OCI-LY1 (cell line): ENCODE data around the gene YY2.
"Not testable (repeated sequence)": the region's sequence is repeated elsewhere in the genome, so short reads cannot be mapped to it uniquely, and the experiment has no call there.

Experiments
- H2AFZ ChIP-seq: fragments of 200-600 bp; sonication (generic), shearing (Covaris generic); 2 replicates; pipeline ENCODE4 v1.6.0; 2014; ENCODE audit warnings: antibody characterized with exemption, mild to moderate bottlenecking, low read length
- H3F3A ChIP-seq: fragments of 200-600 bp; sonication (generic), shearing (Covaris generic); 2 replicates; pipeline ENCODE4 v1.6.0; 2014; ENCODE audit warnings: mild to moderate bottlenecking, antibody characterized with exemption, low read length, moderate library complexity; ENCODE audit not compliant: insufficient read depth
- H3K27ac ChIP-seq: fragments of 200-600 bp; sonication (generic); 2 replicates; pipeline ENCODE4 v1.5.1; 2014; ENCODE audit warnings: low read length, mixed run types, mild to moderate bottlenecking, low read depth; ENCODE audit not compliant: poor library complexity, severe bottlenecking
- H3K27me3 ChIP-seq: fragments of 200-600 bp; sonication (generic); 2 replicates; pipeline ENCODE4 v1.6.0; 2014; ENCODE audit warnings: antibody characterized with exemption, mild to moderate bottlenecking, low read length, moderate library complexity; ENCODE audit not compliant: insufficient read depth
- H3K36me3 ChIP-seq: fragments of 200-600 bp; sonication (generic); 2 replicates; pipeline ENCODE4 v1.6.1; 2014; ENCODE audit warnings: mild to moderate bottlenecking, antibody characterized with exemption, low read length, moderate library complexity, mixed read lengths; ENCODE audit not compliant: insufficient read depth
- H3K4me1 ChIP-seq: fragments of 200-600 bp; sonication (generic); 2 replicates; pipeline ENCODE4 v1.5.1; 2014; ENCODE audit warnings: mild to moderate bottlenecking, low read length, moderate library complexity; ENCODE audit not compliant: insufficient read depth, severe bottlenecking
- H3K4me2 ChIP-seq: fragments of 200-600 bp; sonication (generic), shearing (Covaris generic); 2 replicates; pipeline ENCODE4 v1.6.1; 2014; ENCODE audit warnings: low read length
- H3K4me3 ChIP-seq: fragments of 200-600 bp; sonication (generic); 2 replicates; pipeline ENCODE4 v1.5.1; 2014; ENCODE audit warnings: low read length, low read depth, mild to moderate bottlenecking, mixed read lengths; ENCODE audit not compliant: poor library complexity, severe bottlenecking
- H3K79me2 ChIP-seq: fragments of 200-600 bp; shearing (Covaris generic); 2 replicates; pipeline ENCODE4 v1.6.1; 2016; ENCODE audit warnings: mixed run types, low read length, mixed read lengths; ENCODE audit not compliant: insufficient read depth
- H3K9ac ChIP-seq: fragments of 200-600 bp; sonication (generic), shearing (Covaris generic); 2 replicates; pipeline ENCODE4 v1.6.1; 2014; ENCODE audit warnings: mild to moderate bottlenecking, low read length, mixed read lengths
- H3K9me2 ChIP-seq: fragments of 200-600 bp; sonication (generic), shearing (Covaris generic); 2 replicates; pipeline ENCODE4 v1.6.1; 2014; ENCODE audit warnings: low read depth, mild to moderate bottlenecking, low read length, mixed read lengths
- H3K9me3 ChIP-seq: fragments of 200-600 bp; shearing (Covaris generic); 2 replicates; pipeline ENCODE4 v1.6.1; 2014; ENCODE audit warnings: low read length, mixed read lengths
- H4K20me1 ChIP-seq: fragments of 200-600 bp; sonication (generic), shearing (Covaris generic); 2 replicates; pipeline ENCODE4 v1.6.0; 2016; ENCODE audit warnings: mild to moderate bottlenecking, low read length; ENCODE audit not compliant: insufficient read depth
- CTCF ChIP-seq: fragments of 200-600 bp; sonication (generic), shearing (Covaris generic); IDR thresholded peaks from 2 replicates; pipeline ENCODE4 v1.5.1; 2017; ENCODE audit warnings: mild to moderate bottlenecking, antibody characterized with exemption, low read length, moderate library complexity, mixed read lengths
- EZH2 ChIP-seq: fragments of 200-600 bp; sonication (generic), shearing (Covaris generic); IDR thresholded peaks from 2 replicates; pipeline ENCODE4 v1.8.0; 2017; ENCODE audit warnings: borderline replicate concordance, mixed run types, mild to moderate bottlenecking, antibody characterized with exemption, low read length, moderate library complexity, mixed read lengths

Gene YY2

DNA sequence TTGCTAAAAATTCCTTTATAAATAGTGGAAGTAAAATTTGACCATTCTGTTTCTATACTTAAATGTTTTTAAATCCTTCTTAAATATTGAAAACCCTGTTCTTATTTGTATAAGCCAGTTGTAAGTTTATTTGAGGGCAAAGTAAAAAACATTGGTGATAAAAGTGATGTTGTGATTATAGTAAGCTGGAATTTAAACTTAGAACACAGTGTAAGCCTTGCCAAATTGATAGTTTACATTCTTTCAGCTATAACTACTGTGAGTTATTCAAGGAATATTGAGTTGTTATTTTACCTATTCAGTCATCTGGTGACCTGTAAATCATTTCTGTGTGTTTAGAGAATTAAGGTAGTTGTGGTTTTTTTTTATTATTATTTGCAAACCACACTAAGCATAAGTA is 9.6 kb downstream of the YY2 start:
- H3K9me3 ChIP-seq, result no peaks in the 10 kb centered on the region
- no peaks in the 10 kb centered on the region for H3K27me3 ChIP-seq
- no peaks in the 10 kb centered on the region for H3F3A ChIP-seq
- H3K36me3 ChIP-seq, result no peaks in the 10 kb centered on the region
- no peak overlapping the region for H3K9ac ChIP-seq
- TF ChIP-seq CTCF (no peak), EZH2 (no peak)
- no peaks in the 10 kb centered on the region for H3K4me1 ChIP-seq
- no peak overlapping the region for H2AFZ ChIP-seq
- no peaks in the 10 kb centered on the region for H4K20me1 ChIP-seq
- no peak overlapping the region for H3K4me2 ChIP-seq
- H3K27ac ChIP-seq, result no peak overlapping the region
- H3K79me2 ChIP-seq, result no peaks in the 10 kb centered on the region
- no peak overlapping the region for H3K4me3 ChIP-seq
- no peaks in the 10 kb centered on the region for H3K9me2 ChIP-seq

GRCh38 chrX:21870494-21870893 is 14.7 kb downstream of the YY2 start:
- H3K4me3 ChIP-seq, result no peak overlapping the region
- no peaks in the 10 kb centered on the region for H3K9me2 ChIP-seq
- no peaks in the 10 kb centered on the region for H3K27me3 ChIP-seq
- no peak overlapping the region for H3K4me2 ChIP-seq
- no peaks in the 10 kb centered on the region for H4K20me1 ChIP-seq
- H3F3A ChIP-seq, result no peaks in the 10 kb centered on the region
- no peak overlapping the region for H2AFZ ChIP-seq
- no peak overlapping the region for H3K9ac ChIP-seq
- no peaks in the 10 kb centered on the region for H3K4me1 ChIP-seq
- H3K9me3 ChIP-seq, result no peaks in the 10 kb centered on the region
- no peaks in the 10 kb centered on the region for H3K36me3 ChIP-seq
- TF ChIP-seq CTCF (no peak), EZH2 (no peak)
- no peak overlapping the region for H3K27ac ChIP-seq
- H3K79me2 ChIP-seq, result no peaks in the 10 kb centered on the region

- Histone ChIP-seq H3K79me2 (no peaks in the 10 kb centered on the region), H3K27ac (no peak overlapping the region), H3K9ac (no peak overlapping the region), H3K4me3 (no peak overlapping the region), H3K27me3 (no peaks in the 10 kb centered on the region), H3K4me2 (no peak overlapping the region), H3F3A (no peaks in the 10 kb centered on the region), H3K9me2 (no peaks in the 10 kb centered on the region), H4K20me1 (no peaks in the 10 kb centered on the region), H3K4me1 (no peaks in the 10 kb centered on the region), H3K36me3 (no peaks in the 10 kb centered on the region), H3K9me3 (no peaks in the 10 kb centered on the region), H2AFZ (no peak overlapping the region)
- no peak for TF ChIP-seq CTCF
- TF ChIP-seq EZH2, result no peak
Observed at GRCh38 chrX:21873063-21873775, 17.4 kb downstream of the YY2 start.

DNA sequence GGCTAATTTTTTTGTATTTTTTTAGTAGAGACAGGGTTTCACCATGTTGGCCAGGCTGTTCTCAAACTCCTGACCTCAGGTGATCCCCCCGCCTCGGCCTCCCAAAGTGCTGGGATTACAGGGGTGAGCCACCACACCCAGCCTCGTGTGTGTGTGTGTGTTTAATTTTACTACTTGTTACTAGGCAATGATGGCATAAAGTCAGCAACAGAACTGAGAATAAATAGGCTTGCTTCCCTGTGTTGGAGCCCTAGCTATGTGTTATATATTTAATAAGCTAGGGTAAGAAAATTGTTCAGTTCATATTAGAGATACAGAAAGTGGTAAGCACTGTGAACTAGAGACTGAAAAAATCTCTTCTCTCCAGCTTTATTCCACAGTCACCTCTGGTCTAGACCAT is 18.4 kb downstream of the YY2 start:
- H3K9me3 ChIP-seq, H3K4me1 ChIP-seq, H3K4me3 ChIP-seq, H3K4me2 ChIP-seq, H3K27ac ChIP-seq, H2AFZ ChIP-seq, H3K79me2 ChIP-seq, H3K9me2 ChIP-seq, H3K9ac ChIP-seq, H3K27me3 ChIP-seq, H4K20me1 ChIP-seq, H3F3A ChIP-seq, H3K36me3 ChIP-seq: not testable (repeated sequence)
